Panc1 (cell line): Measurements from ENCODE around the gene TMEM256. TPM values are rescaled to one million over a fixed set of nuclear protein-coding genes. Genes with fewer than 3 reads are reported as not detected.
A peak's percentile ranks its signal among the peaks of the same experiment; 100 is the strongest.

ENCODE experiments used
- ATAC-seq: fragments of 200-7000 bp; cut with Tn5 transposase; 2 replicates; pipeline ENCODE4 v1.9.1; 2020; ENCODE audit warnings: mild to moderate bottlenecking, moderate library complexity
- BruUV-seq: library from RNA; stranded (reverse); fragments of 400-500 nt; replicated peaks from 2 replicates; lab custom pipeline; 2021; lab: Mats Ljungman, UMichigan
- CTCF ChIA-PET: fragments of 300-600 bp; sonication (Branson Sonifier 250); formaldehyde crosslinking; loops from one replicate; lab custom pipeline; 2022; ENCODE audit warnings: antibody characterized with exemption; lab: Charles Lee
- POLR2A ChIA-PET: fragments of 300-600 bp; sonication (Branson Sonifier 250); formaldehyde crosslinking; loops from one replicate; lab custom pipeline; 2022; ENCODE audit warnings: antibody characterized with exemption; lab: Charles Lee
- DNase-seq: peaks from one replicate; pipeline ENCODE4 v3.0.0-alpha.2; 2010; ENCODE audit warnings: low read depth, low spot score
- H3K27ac ChIP-seq: 2 replicates; pipeline ENCODE4 v1.5.1; 2011; ENCODE audit warnings: mild to moderate bottlenecking, low read length, inconsistent platforms
- H3K27me3 ChIP-seq: fragments of 200-500 bp; sonication (Bioruptor generic); 2 replicates; pipeline ENCODE4 v1.6.0; 2014; ENCODE audit warnings: low read length, inconsistent platforms; ENCODE audit not compliant: control insufficient read depth, insufficient read depth
- H3K36me3 ChIP-seq: fragments of 200-500 bp; sonication (Bioruptor generic); 2 replicates; pipeline ENCODE4 v1.5.1; 2014; ENCODE audit warnings: inconsistent platforms, mild to moderate bottlenecking, low read length, moderate library complexity; ENCODE audit not compliant: control insufficient read depth, insufficient read depth
- H3K4me1 ChIP-seq: 2 replicates; pipeline ENCODE4 v1.5.1; 2011; ENCODE audit warnings: inconsistent platforms, mild to moderate bottlenecking, low read length, moderate library complexity; ENCODE audit not compliant: control insufficient read depth, insufficient read depth
- H3K4me3 ChIP-seq, 2 experiments: 2 replicates each; pipeline ENCODE4 v1.5.1; 2011 to 2012; ENCODE audit warnings: low read depth in 2 of 2, low read length in 2 of 2, mild to moderate bottlenecking in 2 of 2, inconsistent platforms in 1 of 2, moderate library complexity in 1 of 2
- H3K9me3 ChIP-seq: fragments of 200-500 bp; sonication (Bioruptor generic); 2 replicates; pipeline ENCODE4 v1.5.1; 2014; ENCODE audit warnings: low read depth, mild to moderate bottlenecking, inconsistent platforms, low read length, moderate library complexity; ENCODE audit not compliant: control insufficient read depth, insufficient read depth
- POLR2AphosphoS5 ChIP-seq: IDR thresholded peaks from 2 replicates; pipeline ENCODE4 v1.6.1; 2012; ENCODE audit warnings: mild to moderate bottlenecking, low read depth, low read length, moderate library complexity
- SIN3A ChIP-seq: IDR thresholded peaks from 2 replicates; pipeline ENCODE4 v1.6.1; 2012; ENCODE audit warnings: low read depth, mild to moderate bottlenecking, low read length, moderate library complexity, borderline replicate concordance; ENCODE audit not compliant: insufficient read depth
- TCF7L2 ChIP-seq: IDR thresholded peaks from 2 replicates; pipeline ENCODE4 v1.6.1; 2011; ENCODE audit warnings: mild to moderate bottlenecking, low read depth, low read length, inconsistent platforms
- in situ Hi-C: cut with HindIII; loops from 2 replicates; pipeline ENCODE4 v1.10.0; 2016; ENCODE audit warnings: low sequenced_read_pairs, low pct_unique_long_range_greater_than_20kb
- intact Hi-C: fragments of 100-400 bp; cut with micrococcal nuclease; formaldehyde crosslinking; loops from one replicate; pipeline ENCODE4 v1.10.0; 2022; ENCODE audit not compliant: unreplicated experiment
- total RNA-seq: library from RNA; stranded (reverse); gene quantifications from one replicate; pipeline ENCODE4 v1.2.1, GENCODE V29; 2021; ENCODE audit not compliant: unreplicated experiment
- TF ChIP-seq, protein P1 (sequence below), 2 experiments: IDR thresholded peaks; 2 replicates each; pipeline ENCODE4 v1.6.1; 2011 to 2012; ENCODE audit warnings: low read depth in 2 of 2, control low read depth in 1 of 2, low read length in 1 of 2, mild to moderate bottlenecking in 1 of 2, moderate library complexity in 1 of 2; ENCODE audit not compliant: insufficient read depth in 1 of 2
- TF ChIP-seq, protein P2 (sequence below): fragments of 450-650 bp; IDR thresholded peaks from 2 replicates; pipeline ENCODE4 v1.5.1; 2017; ENCODE audit warnings: mild to moderate bottlenecking

TMEM256 gene
- total RNA-seq, 1 experiment from 2014 or later, result 35.8 TPM

DNA sequence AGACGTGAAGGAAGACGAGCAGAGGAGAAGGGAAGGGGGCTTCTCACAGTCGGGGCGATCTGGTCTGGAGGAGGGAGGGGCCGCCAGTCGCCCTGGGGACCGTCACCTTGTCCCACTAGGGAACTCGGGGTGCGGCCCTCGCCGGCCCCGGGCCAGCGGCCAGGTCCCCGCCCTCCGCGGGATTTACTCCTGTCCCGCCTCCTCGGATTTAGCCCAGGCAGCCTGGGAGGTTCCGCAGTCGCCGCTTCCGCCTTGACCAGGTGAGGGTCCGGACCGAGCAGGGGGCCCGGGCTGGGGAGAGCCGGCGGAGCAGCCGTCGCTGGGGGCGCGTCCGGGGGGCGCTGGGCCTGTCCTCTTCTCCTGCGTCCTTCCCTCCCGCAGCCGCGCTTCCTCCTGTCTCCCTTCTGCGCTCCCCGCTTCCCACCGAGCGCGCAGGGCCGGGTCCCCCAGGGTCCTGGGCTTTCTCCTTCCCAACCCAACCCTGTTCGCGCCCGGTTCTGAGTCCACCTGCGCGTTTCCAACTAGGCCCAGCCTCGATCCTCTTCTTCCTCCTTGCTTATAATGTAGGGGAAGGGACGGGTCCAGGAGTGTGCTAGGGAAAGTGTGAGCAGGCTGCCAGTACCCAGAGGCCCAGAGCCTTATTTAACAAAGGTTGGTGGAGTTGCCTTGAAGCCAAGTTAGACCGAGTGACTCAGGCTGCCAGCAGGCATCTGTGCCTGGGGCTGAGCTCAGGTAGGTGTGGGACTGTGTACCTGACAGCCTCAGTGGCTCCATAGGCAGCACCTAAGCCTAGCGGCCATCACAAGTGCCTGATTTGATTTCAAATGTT lies 22.8 kb downstream of the TMEM256 start, which contains the start of gene TNK1:
TSS of gene TNK1 (plus strand) at position 235 of the 829 bp plus-strand sequence. CDS start 1,838 bp downstream, outside the sequence.
- Histone ChIP-seq H3K4me3 (peak within 1 kb of the TSS; percentile 51 to 63), H3K36me3 (peaks cover 2% of the 10 kb centered on the region; the same call in 1 of the 2 replicates), H3K4me1 (no peaks in the 10 kb centered on the region), H3K9me3 (peaks cover 3% of the 10 kb centered on the region; the same call in 1 of the 2 replicates), H3K27me3 (no peaks in the 10 kb centered on the region), H3K27ac (peak within 1 kb of the TSS; percentile 68)
- ATAC-seq, result peak; percentile 83
- TF ChIP-seq TCF7L2, result no peak
- TF ChIP-seq SIN3A, result no peak
- intact Hi-C loops (no loop called here), in situ Hi-C loops (no loop called here)
- BruUV-seq, result no TSS peak
- DNase-seq, result no peak
- ChIA-PET CTCF (no interaction called here), POLR2A (no interaction called here)

DNA sequence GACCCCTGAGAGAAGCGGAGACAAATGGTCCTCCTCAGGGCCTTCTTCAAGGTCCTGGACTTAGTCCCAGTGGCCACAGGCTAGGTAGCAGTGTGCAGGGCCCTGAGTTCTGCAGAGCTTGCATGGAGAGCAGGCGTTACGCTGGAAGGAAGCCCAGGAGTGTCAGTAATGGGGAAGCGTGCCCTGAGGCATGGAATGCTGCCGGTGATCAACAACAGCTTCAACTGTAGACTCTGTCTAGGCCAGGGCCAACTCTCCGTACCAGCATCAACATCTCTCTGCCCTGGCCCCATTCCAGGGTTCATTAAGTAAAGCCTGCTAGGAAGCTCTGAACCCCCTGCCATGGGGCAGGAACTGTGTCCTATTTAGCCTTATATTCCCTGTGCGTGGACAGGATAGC lies 23.6 kb downstream of the TMEM256 start:
- ChIA-PET CTCF (no interaction called here), POLR2A (no interaction called here)
- ATAC-seq (0 out of 2 replicates have a peak, but pooled peaks have one; percentile 28), DNase-seq (no peak)
- Histone ChIP-seq H3K36me3 (peaks cover 2% of the 10 kb centered on the region; the same call in 1 of the 2 replicates), H3K4me3 (peak overlapping the region; percentile 51 to 63), H3K27me3 (no peaks in the 10 kb centered on the region), H3K27ac (peak overlapping the region; percentile 68), H3K4me1 (no peaks in the 10 kb centered on the region), H3K9me3 (peaks cover 3% of the 10 kb centered on the region; the same call in 1 of the 2 replicates)
- no TSS peak for BruUV-seq
- intact Hi-C loops, result no loop called here
- no peak for TF ChIP-seq SIN3A
- TF ChIP-seq POLR2AphosphoS5, result no peak
- TF ChIP-seq, protein P1, sequence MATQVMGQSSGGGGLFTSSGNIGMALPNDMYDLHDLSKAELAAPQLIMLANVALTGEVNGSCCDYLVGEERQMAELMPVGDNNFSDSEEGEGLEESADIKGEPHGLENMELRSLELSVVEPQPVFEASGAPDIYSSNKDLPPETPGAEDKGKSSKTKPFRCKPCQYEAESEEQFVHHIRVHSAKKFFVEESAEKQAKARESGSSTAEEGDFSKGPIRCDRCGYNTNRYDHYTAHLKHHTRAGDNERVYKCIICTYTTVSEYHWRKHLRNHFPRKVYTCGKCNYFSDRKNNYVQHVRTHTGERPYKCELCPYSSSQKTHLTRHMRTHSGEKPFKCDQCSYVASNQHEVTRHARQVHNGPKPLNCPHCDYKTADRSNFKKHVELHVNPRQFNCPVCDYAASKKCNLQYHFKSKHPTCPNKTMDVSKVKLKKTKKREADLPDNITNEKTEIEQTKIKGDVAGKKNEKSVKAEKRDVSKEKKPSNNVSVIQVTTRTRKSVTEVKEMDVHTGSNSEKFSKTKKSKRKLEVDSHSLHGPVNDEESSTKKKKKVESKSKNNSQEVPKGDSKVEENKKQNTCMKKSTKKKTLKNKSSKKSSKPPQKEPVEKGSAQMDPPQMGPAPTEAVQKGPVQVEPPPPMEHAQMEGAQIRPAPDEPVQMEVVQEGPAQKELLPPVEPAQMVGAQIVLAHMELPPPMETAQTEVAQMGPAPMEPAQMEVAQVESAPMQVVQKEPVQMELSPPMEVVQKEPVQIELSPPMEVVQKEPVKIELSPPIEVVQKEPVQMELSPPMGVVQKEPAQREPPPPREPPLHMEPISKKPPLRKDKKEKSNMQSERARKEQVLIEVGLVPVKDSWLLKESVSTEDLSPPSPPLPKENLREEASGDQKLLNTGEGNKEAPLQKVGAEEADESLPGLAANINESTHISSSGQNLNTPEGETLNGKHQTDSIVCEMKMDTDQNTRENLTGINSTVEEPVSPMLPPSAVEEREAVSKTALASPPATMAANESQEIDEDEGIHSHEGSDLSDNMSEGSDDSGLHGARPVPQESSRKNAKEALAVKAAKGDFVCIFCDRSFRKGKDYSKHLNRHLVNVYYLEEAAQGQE (IDR thresholded peaks at IDR 0.05; ENCODE audit: insufficient read depth in 1 of 2, low read depth in 2 of 2, low read length in 1 of 2), result no peak
- TF ChIP-seq, protein P2, sequence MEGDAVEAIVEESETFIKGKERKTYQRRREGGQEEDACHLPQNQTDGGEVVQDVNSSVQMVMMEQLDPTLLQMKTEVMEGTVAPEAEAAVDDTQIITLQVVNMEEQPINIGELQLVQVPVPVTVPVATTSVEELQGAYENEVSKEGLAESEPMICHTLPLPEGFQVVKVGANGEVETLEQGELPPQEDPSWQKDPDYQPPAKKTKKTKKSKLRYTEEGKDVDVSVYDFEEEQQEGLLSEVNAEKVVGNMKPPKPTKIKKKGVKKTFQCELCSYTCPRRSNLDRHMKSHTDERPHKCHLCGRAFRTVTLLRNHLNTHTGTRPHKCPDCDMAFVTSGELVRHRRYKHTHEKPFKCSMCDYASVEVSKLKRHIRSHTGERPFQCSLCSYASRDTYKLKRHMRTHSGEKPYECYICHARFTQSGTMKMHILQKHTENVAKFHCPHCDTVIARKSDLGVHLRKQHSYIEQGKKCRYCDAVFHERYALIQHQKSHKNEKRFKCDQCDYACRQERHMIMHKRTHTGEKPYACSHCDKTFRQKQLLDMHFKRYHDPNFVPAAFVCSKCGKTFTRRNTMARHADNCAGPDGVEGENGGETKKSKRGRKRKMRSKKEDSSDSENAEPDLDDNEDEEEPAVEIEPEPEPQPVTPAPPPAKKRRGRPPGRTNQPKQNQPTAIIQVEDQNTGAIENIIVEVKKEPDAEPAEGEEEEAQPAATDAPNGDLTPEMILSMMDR, result no peak
- TF ChIP-seq TCF7L2, result no peak
- in situ Hi-C loops, result no loop called here
